ENCODE results near the gene GRIFIN.
A peak's percentile ranks its signal among the peaks of the same experiment; 100 is the strongest.
"Not testable (repeated sequence)": the region's sequence is repeated elsewhere in the genome, so short reads cannot be mapped to it uniquely, and the experiment has no call there.

Gene GRIFIN

DNA sequence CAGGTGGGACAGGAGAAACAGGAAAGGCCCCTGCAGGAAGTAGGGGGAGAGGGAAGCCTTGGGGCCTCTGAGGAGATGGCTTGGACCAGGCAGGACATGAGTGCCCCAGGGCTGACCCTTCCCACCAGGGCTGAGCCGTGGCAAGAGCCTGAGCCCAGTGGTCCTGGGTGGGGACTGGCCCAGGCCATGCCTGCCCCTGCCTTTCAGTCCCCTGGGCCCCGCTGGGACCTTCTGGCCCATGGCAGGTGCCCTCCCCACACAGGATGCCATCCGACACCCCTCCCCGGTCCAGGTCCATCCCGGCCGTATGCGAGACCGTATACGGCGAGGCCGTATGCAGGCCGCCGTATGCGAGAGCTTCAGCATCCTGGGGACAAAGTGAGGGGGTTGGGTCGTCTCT is 2.0 kb downstream of the GRIFIN start:
- TF ChIP-seq, protein P1, sequence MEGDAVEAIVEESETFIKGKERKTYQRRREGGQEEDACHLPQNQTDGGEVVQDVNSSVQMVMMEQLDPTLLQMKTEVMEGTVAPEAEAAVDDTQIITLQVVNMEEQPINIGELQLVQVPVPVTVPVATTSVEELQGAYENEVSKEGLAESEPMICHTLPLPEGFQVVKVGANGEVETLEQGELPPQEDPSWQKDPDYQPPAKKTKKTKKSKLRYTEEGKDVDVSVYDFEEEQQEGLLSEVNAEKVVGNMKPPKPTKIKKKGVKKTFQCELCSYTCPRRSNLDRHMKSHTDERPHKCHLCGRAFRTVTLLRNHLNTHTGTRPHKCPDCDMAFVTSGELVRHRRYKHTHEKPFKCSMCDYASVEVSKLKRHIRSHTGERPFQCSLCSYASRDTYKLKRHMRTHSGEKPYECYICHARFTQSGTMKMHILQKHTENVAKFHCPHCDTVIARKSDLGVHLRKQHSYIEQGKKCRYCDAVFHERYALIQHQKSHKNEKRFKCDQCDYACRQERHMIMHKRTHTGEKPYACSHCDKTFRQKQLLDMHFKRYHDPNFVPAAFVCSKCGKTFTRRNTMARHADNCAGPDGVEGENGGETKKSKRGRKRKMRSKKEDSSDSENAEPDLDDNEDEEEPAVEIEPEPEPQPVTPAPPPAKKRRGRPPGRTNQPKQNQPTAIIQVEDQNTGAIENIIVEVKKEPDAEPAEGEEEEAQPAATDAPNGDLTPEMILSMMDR (IDR thresholded peaks at IDR 0.05; ENCODE audit: insufficient read depth, low read depth, low read length, missing control alignments) = no peak
- no peak for DNase-seq (ENCODE audit: low read depth)
- no peak overlapping the region for H3K4me3 ChIP-seq (ENCODE audit: low read length)

DNA sequence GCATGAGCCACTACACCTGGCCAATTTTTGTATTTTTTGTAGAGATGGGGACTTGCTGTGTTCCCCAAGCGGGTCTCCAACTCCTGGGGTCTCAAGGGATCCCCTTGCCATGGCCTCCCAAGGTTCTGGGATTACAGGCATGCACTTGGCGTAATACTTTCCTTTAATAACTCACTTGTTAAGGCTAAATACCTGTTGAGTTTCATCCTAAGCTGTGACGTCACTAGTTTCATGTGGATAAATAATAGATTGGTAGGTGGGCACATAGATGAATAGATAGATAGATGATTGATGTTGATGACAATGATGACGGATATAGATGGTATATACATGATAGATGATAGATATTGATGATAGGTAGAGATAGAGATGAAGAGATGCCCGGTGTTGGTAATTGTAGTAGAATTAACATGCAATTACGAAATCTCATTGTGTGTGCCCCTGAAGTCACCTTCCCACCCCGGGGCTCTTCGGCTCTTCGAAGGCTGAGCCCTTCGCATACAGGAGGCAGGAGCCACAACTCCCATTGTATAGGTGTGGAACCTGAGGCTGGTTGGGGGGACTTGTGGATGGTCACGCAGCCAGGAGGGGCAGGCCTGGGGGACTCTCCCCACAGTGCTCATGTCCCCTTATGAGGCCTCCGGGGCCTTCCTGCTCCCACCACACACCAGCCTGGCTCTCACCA is 2.6 kb downstream of the GRIFIN start:
- no peak for DNase-seq (ENCODE audit: low read depth)
- TF ChIP-seq, protein P1 (IDR thresholded peaks at IDR 0.05; ENCODE audit: insufficient read depth, low read depth, low read length, missing control alignments) = no peak
- H3K4me3 ChIP-seq (ENCODE audit: low read length) = no peak overlapping the region

DNA sequence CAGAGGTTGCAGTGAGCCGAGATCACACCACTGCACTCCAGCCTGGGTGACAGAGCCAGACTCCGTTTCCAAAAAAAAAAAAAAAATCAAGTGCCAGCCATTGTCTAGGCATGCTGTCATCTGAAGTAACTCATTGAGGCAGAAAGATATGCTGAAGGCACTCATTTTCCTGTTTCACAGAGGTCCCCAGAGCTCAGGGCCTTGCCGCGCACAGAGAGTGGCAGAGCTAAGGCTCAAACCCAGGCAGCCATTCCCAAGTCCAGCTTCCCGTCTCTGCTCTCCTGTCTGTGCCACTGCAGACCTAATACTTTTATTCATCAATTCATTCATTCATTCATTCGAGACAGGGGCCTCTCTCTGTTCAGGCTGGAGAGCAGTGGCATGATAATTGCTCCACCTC is 3.5 kb downstream of the GRIFIN start:
- no peak overlapping the region for H3K4me3 ChIP-seq (ENCODE audit: low read length)
- no peak for DNase-seq (ENCODE audit: low read depth)
- TF ChIP-seq, protein P1 (IDR thresholded peaks at IDR 0.05; ENCODE audit: insufficient read depth, low read depth, low read length, missing control alignments) = no peak

DNA sequence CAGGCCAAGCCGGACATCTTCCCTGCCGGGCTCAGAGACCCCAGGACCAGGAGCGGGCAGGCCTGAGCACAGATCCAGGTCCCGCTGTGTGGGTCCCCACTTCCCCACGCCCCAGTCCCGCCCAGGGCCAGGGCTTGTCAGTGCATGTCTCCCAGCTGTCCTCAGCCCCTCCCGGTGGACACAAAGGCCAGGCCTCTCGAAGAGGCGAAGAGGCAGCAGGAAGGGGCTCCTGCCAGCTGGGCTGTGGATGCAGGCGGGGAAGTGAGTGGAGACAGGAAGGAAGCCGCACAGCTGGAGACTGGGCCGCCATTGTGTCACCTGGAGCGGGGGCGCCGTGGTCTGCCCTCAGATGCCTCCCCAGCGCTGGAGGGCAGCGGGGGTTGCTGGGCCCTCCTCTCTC is 4.8 kb downstream of the GRIFIN start:
- DNase-seq (ENCODE audit: low read depth) = peak; percentile 59
- TF ChIP-seq, protein P1 (IDR thresholded peaks at IDR 0.05; ENCODE audit: insufficient read depth, low read depth, low read length, missing control alignments) = no peak
- no peak overlapping the region for H3K4me3 ChIP-seq (ENCODE audit: low read length)

DNA sequence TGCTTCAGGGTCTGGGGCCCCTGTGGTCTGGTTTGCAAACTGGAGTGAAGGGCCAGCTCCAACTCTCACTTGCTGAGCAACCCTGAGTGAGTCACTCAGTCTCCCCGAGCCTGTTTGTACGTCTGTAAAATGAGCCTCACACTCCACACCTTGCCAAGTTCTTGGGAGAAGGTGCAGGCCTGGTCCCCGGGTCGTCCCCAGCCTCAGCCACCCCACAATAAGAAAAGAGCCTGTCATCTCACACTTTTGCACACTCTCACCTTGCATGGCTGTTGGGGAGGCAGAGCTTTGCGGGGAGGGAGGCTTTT is 5.2 kb downstream of the GRIFIN start:
- DNase-seq (ENCODE audit: low read depth) = peak; percentile 88
- H3K4me3 ChIP-seq (ENCODE audit: low read length) = no peak overlapping the region
- TF ChIP-seq, protein P1 (IDR thresholded peaks at IDR 0.05; ENCODE audit: insufficient read depth, low read depth, low read length, missing control alignments) = no peak

DNA sequence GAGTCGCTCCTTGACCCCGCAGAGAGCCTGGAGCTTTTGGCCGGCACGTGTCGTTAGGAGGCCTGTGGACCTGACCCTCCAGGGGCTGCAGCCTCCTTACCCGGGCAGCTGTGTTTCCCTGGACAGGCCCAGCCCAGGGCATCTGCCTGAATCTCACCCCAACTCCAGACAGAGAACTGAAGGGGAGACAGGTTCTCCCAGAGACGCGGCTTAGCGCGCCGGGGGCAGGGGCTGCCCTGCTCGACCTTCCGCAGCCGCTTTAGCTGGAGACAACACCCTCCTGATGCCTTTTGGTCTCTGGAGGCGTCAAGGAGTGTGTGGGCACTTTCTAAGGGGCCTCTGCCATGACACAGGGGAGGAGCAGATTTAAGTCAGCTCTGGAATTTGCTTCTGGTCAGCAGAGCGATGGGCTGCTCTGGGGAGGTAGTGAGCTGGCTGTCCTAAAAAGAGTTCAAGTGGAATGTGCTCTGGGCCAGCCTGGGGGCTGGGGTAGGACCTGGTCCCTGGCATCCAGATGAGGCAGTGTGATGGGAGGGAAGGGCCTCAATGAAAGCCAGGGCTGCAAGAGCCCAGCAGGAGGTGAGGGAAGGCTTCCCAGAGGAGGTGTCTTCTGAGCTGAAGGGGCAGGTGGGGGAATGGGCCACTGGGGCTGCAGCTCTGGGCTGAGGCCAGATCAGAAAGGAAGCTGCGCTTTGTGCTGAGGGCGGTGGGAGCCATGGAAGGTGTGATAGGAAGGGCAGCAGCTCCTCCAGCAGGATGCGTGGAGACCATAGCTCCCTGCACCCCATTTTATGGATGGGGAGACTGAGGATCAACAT is 5.8 kb downstream of the GRIFIN start:
- DNase-seq (ENCODE audit: low read depth) = no peak
- TF ChIP-seq, protein P1 (IDR thresholded peaks at IDR 0.05; ENCODE audit: insufficient read depth, low read depth, low read length, missing control alignments) = no peak
- no peak overlapping the region for H3K4me3 ChIP-seq (ENCODE audit: low read length)

DNA sequence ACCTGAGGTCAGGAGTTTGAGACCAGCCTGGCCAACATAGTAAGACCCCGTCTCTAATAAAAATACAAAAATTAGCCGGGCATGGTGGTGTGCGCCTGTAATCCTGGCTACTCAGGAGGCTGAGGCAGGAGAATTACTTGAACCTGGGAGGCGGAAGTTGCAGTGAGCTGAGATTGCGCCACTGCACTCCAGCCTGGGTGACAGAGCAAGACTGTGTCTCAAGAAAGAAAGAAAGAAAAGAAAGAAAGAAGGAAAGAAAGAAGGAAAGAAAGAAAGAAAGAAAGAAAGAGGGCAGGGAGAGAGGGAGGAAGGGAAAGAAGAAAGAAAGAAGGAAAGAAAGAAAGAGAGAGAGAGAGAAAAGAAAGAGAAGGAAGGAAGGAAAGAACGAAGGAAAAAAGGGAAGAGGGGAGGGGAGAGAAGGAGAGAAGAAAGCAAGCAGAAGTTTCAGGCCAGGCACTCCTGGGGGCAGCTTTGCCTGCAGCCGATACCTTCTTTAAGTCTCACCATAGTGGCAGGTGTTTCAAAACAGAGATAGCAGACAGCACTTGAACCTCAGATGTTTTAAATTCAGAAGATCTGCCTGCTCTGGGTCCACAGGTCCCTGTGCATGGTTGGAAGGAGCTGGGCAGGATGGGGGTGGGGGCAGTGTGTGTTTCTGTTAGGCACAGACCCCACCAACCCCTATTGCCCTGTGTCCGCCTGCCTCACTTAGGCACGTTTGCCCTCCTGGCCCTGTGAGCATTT is 6.6 kb downstream of the GRIFIN start:
- not testable (repeated sequence) for H3K4me3 ChIP-seq (ENCODE audit: low read length); DNase-seq (ENCODE audit: low read depth)

All from epithelial cell of esophagus (primary cell).